ENCODE measurements around the gene MOCS3. TPM values are rescaled to one million over a fixed set of nuclear protein-coding genes. Genes with fewer than 3 reads are reported as not detected.

MOCS3 gene
- polyA plus RNA-seq, 10 donors = 2.4 to 3.9 (median 2.9) TPM

DNA sequence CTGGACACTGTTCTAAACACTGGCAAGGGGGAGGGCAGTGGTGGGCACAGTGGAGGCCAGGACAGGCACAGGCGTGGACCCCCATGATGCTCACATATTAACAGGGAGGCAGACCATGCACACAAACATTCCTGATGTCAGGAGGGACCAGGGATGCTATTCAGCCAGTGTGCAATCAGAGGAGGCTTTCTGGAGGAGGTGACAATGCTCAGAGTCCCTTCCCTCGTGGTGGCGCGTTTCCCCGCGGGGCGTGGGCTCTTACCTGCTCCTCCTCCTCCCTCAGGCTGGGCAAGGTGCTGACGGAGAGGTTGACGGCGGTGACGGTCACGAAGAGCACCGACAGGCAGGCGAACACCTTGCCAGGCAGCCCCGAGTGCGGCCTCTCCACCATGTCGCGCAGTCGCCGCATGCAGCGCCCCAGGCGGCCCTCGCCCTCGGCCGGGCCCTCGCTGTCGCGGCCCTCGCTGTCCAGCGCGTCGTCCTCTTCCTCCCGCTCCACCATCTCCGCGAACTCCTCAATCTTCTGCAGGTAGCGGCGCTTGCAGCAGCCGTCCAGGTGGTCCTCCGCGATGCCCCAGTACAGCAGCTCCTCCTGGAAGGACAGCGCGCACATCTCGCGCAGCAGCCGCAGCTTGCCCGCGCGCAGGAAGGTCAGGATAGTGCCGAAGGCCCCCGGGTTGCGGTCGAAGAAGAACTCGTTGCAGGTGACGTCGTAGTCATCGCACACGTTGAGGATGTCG, 50.9 kb downstream of the MOCS3 start:
- no peak for DNase-seq

DNA sequence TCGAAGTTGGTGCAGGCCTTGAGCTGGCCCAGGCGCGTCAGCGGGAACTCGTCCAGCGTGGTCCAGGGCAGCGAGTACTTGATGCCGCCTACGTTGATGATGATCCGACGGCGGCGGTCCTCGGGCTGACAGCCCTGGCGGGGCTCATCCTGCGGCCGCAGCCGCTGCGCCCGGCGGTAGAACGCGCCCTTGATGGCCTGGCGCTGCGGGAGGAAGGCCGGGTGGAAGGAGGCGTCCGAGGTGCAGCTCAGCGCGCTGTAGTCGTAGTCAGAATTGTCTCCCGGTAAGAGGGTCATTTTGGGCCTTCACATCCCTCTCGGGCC, 51.4 kb downstream of the MOCS3 start:
- no peak for DNase-seq

GRCh38 chr20:51010932-51011331, 52.3 kb downstream of the MOCS3 start:
- DNase-seq = no peak

DNA sequence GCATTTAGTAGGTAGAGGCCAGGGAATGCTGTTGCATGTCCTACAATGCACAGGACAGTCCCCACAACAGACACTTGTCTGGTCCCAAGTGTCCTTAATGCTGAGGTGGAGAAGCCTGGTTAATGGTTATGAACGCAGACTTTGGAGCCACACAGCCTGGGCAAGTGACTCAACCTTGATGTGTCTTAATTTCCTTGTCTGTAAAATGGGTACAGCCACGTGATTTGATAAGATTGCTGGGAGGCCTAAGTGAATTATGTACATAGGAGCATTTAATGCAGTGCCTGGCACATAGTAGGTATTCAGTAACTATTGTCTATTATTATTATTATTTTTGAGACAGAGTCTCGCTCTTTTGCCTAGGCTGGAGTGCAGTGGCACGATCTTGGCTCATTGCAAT, 52.9 kb downstream of the MOCS3 start:
- DNase-seq = no peak

DNA sequence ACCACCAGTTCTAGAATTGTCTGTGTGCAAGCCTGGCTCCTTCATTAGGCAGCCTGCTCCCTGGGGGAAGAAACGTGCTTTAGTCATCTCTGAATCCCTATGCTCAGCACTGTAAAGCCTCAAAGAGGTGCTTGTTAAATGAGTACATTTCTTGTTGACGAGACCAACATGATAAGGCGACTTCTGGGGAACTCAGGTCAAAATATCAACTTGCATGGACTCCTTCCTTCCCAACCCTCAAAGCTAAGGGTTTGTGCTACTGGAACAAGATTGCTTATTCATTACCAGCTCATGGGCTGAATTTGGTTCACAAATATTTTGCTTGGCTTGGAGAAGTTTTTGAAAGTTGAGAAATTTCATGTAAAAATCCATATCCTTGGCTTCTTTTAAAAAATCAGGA, 53.7 kb downstream of the MOCS3 start:
- DNase-seq = no peak

Other genes starting within 250 kb of the MOCS3 start
- gene PARD6B, start 227.2 kb upstream of the MOCS3 start, polyA plus RNA-seq (ENCODE audit: insufficient read length in 10 of 10) = under 1 TPM; 0.23 to 0.74 (median 0.37) TPM
- gene BCAS4, start 163.8 kb upstream of the MOCS3 start, polyA plus RNA-seq (ENCODE audit: insufficient read length in 10 of 10) = 1 to 10 TPM; 1.1 to 4.4 (median 3.1) TPM
- gene ADNP, start 27.4 kb upstream of the MOCS3 start, polyA plus RNA-seq (ENCODE audit: insufficient read length in 10 of 10) = 10 to 100 TPM; 46.1 to 69.9 (median 57.1) TPM
- gene DPM1, start 286 bp upstream of the MOCS3 start, polyA plus RNA-seq (ENCODE audit: insufficient read length in 10 of 10) = 10 to 100 TPM; 44.4 to 50.5 (median 47.6) TPM
- gene KCNG1, start 64.3 kb downstream of the MOCS3 start, polyA plus RNA-seq (ENCODE audit: insufficient read length in 10 of 10) = 1 to 10 TPM in 1 of 10 donors, under 1 TPM in 9; 0.08 to 2.0 (median 0.29) TPM

Data from muscle of back (tissue), 11 donors.